HG02973 (cell line): ENCODE results near the gene CPED1.
"Not testable (repeated sequence)": the region's sequence is repeated elsewhere in the genome, so short reads cannot be mapped to it uniquely, and the experiment has no call there.

Experiments used
- ATAC-seq: cut with Tn5 transposase; IDR thresholded peaks from one replicate; pipeline ENCODE4 v1.9.1; 2021; ENCODE audit warnings: moderate library complexity; ENCODE audit not compliant: unreplicated experiment

The CPED1 gene

DNA sequence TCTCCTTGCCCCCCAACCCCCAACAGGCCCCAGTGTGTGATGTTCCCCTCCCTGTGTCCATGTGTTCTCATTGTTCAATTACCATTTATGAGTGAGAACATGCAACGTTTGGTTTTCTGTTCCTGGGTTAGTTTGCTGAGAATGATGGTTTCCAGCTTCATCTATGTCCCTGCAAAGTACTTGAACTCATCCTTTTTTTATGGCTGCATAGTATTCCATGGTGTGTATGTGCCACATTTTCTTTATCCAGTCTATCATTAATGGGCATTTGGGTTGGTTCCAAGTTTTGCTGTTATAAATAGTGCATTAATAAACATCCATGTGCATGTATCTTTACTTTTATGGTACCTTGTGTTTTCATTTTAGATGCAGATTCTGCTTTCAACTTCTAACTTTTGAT is 136.9 kb downstream of the CPED1 start:
- not testable (repeated sequence) for ATAC-seq

- ATAC-seq, result no peak
These were observed 137.7 kb downstream of the CPED1 start for GRCh38 chr7:121126201-121126600.

GRCh38 chr7:121126801-121127534 is 138.5 kb downstream of the CPED1 start:
- no peak for ATAC-seq

- no peak for ATAC-seq
These were observed 144.4 kb downstream of the CPED1 start for GRCh38 chr7:121132940-121133339.

DNA sequence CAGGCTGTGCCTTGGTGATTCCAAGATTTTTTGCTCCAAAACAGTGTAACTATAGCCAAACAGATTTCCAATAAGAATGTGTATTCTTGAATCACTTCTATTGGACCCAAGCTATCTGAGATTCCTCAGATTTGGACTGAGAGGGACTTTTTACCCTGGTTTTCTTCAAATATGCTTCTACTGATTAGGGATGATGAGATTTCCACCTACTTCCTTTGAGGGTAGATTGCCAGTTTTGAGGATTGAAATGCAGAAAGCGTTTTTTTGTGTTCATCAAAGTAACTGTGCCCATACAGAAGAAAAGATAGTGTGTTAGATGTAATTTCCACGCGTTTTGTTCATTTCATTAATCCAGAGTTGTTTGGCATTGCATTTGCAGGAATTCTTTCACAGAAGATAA is 144.9 kb downstream of the CPED1 start:
- ATAC-seq, result no peak

DNA sequence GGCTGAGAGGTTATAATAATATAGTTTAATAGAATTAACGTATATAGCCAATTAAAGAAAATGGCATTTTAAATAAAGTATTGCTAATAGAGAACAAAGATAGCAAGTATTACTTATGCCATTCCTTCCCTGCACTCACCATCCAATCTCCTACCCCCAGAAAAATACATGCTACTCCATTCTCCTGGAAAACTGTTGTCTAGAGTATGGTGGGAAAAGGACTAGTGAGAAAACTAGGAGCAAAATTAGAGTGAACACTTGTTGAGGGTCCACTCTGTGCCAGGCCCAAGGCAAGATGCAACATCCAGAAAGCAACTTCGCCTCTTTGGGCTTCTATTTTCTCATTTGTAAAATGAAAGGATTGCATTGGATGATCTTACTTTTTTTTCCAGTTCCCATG is 149.1 kb downstream of the CPED1 start:
- no peak for ATAC-seq

DNA sequence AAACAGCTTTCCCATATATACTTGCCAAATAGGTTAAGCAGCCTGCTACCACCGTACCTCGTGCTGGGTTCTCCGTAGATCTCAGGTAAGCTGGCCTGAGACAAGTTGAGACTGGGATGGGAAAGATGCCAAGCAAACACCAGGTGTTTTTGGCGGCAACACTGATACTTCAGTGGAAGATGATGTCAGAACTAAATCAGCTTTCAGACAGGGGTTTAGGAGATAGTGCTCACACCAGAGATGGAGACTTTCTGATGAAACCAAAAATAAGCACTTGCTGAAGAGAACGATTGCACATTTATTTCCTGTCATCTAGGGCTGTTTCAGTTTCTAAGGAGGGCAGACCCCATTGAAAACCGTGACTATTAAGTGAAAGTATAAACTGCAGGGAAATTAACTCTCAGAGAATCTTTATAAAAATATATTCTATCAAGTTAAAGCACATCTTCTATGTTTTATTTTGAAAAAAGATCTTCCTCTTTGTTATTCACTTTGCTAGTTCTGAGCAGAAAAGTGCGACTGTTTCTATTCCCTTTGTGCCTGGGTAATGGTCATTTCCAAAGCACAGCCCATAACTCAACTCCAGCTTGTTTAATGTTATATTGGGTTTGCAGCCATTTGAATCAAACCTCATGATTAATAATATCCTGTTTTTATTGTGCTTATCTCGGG is 149.9 kb downstream of the CPED1 start:
- peak; percentile 100 for ATAC-seq

GRCh38 chr7:121139427-121139826 is 150.9 kb downstream of the CPED1 start:
- no peak for ATAC-seq

DNA sequence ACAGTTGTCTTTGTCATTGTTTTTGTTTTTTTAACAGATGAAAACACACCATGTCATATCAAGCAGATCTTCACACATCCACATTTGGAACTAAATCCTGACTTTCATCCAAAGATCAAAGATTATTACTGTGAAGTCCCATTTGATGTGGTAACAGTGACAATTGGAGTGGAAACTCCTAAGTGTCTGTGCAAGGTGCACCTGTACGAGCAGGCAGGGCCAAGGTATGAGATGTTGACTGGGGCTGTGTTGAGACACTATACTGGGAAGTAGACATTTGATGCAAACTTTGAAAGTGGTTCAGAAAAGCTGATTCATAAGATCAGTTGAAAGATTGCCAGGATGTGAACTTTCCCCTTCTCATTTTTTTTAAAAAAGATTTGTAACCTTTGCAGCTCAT is 152.3 kb downstream of the CPED1 start:
- ATAC-seq, result no peak

- no peak for ATAC-seq
These were observed 163.3 kb downstream of the CPED1 start for GRCh38 chr7:121151774-121152221.

GRCh38 chr7:121153411-121153810 is 164.9 kb downstream of the CPED1 start:
- no peak for ATAC-seq

- ATAC-seq, result no peak
These were observed 165.5 kb downstream of the CPED1 start for GRCh38 chr7:121153995-121154394.

DNA sequence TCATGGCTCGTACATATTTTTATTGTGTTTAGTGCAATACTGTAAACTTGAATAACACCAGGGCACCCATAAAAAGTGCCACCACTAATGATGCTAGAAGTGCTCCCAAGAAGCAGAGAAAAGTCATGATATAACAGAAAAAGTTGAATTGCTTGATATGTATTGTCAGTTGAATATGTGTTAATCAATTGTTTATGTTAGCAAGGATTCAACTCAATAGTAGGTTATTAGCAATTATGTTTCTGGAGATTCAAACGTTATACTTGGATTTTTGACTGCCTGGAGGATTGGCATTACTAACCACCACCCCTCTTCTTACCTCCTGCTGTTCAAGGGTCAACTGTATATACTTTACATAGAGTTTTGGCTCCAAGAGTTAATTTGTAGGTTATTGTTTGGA is 168.3 kb downstream of the CPED1 start:
- ATAC-seq, result no peak

DNA sequence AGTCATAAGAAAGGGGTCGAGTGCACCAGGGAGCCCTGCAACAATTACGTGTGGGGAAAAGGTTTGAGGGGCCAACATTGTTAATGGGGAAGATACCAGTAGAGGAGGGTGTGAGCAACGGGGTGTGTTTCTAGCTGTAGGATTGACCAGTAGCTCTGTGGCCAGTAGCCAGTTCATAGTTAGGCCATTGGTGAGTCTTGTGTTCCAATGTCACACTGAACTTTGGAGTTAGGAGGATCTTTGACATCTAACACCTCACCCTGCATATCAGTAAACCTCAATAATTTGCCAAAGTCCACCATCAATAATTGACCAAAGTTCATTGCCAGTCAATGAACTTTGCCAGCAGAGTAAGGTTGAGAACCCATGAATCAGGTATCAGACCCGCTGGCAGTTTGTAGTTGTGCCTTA is 168.8 kb downstream of the CPED1 start:
- ATAC-seq, result no peak

DNA sequence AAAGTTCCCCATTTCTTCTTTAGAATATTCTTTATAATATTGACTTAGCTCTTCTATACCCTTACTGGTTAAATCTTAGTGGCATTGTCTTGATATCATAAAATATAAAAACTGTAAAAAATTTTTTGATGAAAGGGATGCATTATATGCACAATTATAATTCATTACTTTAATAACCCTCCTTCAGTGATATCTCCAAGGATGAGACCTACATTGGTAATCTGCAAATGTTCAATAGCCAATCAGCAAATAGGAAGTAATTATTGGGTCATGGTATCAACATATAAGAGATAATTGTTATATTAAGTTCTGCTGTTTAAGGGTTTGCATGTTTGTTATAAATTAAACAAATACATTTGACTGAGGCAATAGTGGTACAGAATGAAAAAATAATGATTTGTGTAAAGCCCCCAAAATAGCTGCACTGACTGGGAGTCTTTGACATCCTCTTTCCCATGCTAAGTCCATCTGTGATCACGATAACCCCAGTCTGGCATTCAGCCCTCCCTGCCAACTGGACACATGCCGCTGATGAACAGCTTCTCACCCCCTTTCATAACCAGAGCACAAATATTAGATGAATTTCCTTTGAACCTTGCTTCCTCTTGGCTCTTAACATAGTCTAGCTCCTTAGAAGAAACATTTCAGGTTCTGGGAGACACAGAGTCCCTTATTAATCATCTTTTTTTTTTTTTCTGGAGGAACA is 169.5 kb downstream of the CPED1 start:
- no peak for ATAC-seq

- ATAC-seq, result no peak
These were observed 170.2 kb downstream of the CPED1 start for GRCh38 chr7:121158665-121159064.

GRCh38 chr7:121159553-121159952 is 171.0 kb downstream of the CPED1 start:
- ATAC-seq, result no peak

GRCh38 chr7:121160150-121161008 is 171.9 kb downstream of the CPED1 start:
- no peak for ATAC-seq

- ATAC-seq, result no peak
These were observed 175.2 kb downstream of the CPED1 start for GRCh38 chr7:121163699-121164098.

- no peak for ATAC-seq
These were observed 175.7 kb downstream of the CPED1 start for GRCh38 chr7:121164247-121164646.

- no peak for ATAC-seq
These were observed 178.4 kb downstream of the CPED1 start for GRCh38 chr7:121166916-121167315.
